Stimulated activated CD4-positive, alpha-beta T cell treated with anti-CD3 and anti-CD28 coated beads, Interleukin-1b, Interleukin-23, amount 100 ng/mL, for 48 hours (primary cell): Measurements from ENCODE around the gene ABCA2.

ENCODE experiments used
- DNase-seq: peaks from one replicate; pipeline ENCODE4 v3.0.0-alpha.2; 2020

Gene ABCA2

GRCh38 chr9:137028263-137029057, 423 bp upstream of the ABCA2 start:
- DNase-seq: peak; percentile 60

GRCh38 chr9:137026828-137027227, 1.2 kb downstream of the ABCA2 start:
- DNase-seq: no peak

- DNase-seq: no peak
Observed at GRCh38 chr9:137026384-137026783, 1.7 kb downstream of the ABCA2 start.

- DNase-seq: no peak
Observed at GRCh38 chr9:137025517-137025966, 2.5 kb downstream of the ABCA2 start.

GRCh38 chr9:137023583-137023991, 4.5 kb downstream of the ABCA2 start:
- DNase-seq: no peak

- no peak for DNase-seq
Observed at GRCh38 chr9:137023157-137023556, 4.9 kb downstream of the ABCA2 start.

GRCh38 chr9:137022662-137023008, 5.4 kb downstream of the ABCA2 start:
- DNase-seq: no peak

GRCh38 chr9:137021979-137022661, 5.9 kb downstream of the ABCA2 start:
- DNase-seq: peak; percentile 89

- DNase-seq: no peak
Observed at GRCh38 chr9:137021568-137021978, 6.5 kb downstream of the ABCA2 start.

- DNase-seq: no peak
Observed at GRCh38 chr9:137020771-137021567, 7.1 kb downstream of the ABCA2 start.

- DNase-seq: no peak
Observed at GRCh38 chr9:137019891-137020683, 8.0 kb downstream of the ABCA2 start.

- DNase-seq: no peak
Observed at GRCh38 chr9:137018761-137019559, 9.1 kb downstream of the ABCA2 start.

- DNase-seq: no peak
Observed at GRCh38 chr9:137017791-137018497, 10.1 kb downstream of the ABCA2 start.

- DNase-seq: no peak
Observed at GRCh38 chr9:137017071-137017470, 11.0 kb downstream of the ABCA2 start.

GRCh38 chr9:137016436-137016835, 11.6 kb downstream of the ABCA2 start:
- no peak for DNase-seq

- DNase-seq: no peak
Observed at GRCh38 chr9:137015976-137016375, 12.1 kb downstream of the ABCA2 start.

GRCh38 chr9:137015540-137015930, 12.5 kb downstream of the ABCA2 start:
- no peak for DNase-seq

GRCh38 chr9:137014776-137015539, 13.1 kb downstream of the ABCA2 start:
- no peak for DNase-seq

GRCh38 chr9:137014166-137014565, 13.9 kb downstream of the ABCA2 start:
- no peak for DNase-seq

- DNase-seq: no peak
Observed at GRCh38 chr9:137013571-137013940, 14.5 kb downstream of the ABCA2 start.
